Mesenchymal stem cell (in vitro differentiated cells and primary cell): ENCODE results near the gene CCL15.

ENCODE experiments used
- DNase-seq: peaks from one replicate; pipeline ENCODE4 v3.0.0-alpha.2; 2013
- H2AFZ ChIP-seq: one replicate; pipeline ENCODE4 v1.6.1; 2013; ENCODE audit warnings: low read depth, mild to moderate bottlenecking, control low read depth, inconsistent platforms, low read length, moderate library complexity
- H2AK5ac ChIP-seq: 2 replicates; pipeline ENCODE4 v1.6.1; 2013; ENCODE audit warnings: low read length, moderate library complexity, mild to moderate bottlenecking, inconsistent platforms; ENCODE audit not compliant: severe bottlenecking
- H2BK120ac ChIP-seq: one replicate; pipeline ENCODE4 v1.6.1; 2013; ENCODE audit warnings: low read depth, mild to moderate bottlenecking, inconsistent platforms, low read length, moderate library complexity
- H2BK12ac ChIP-seq, 2 experiments: one replicate each; pipeline ENCODE4 v1.6.1; 2013; ENCODE audit warnings: inconsistent platforms in 2 of 2, low read length in 2 of 2, mild to moderate bottlenecking in 2 of 2, moderate library complexity in 2 of 2, control low read depth in 1 of 2
- H2BK15ac ChIP-seq: one replicate; pipeline ENCODE4 v1.6.1; 2013; ENCODE audit warnings: mild to moderate bottlenecking, low read depth, inconsistent platforms; ENCODE audit not compliant: poor library complexity, severe bottlenecking
- H2BK5ac ChIP-seq: 2 replicates; pipeline ENCODE4 v1.6.1; 2013; ENCODE audit warnings: low read depth, mild to moderate bottlenecking, low read length, control low read depth, inconsistent platforms; ENCODE audit not compliant: poor library complexity, severe bottlenecking
- H3K14ac ChIP-seq, 2 experiments: one replicate each; pipeline ENCODE4 v1.6.1; 2013; ENCODE audit warnings: inconsistent platforms in 2 of 2, low read length in 2 of 2, control low read depth in 1 of 2, mild to moderate bottlenecking in 1 of 2, moderate library complexity in 1 of 2
- H3K18ac ChIP-seq, 2 experiments: one replicate each; pipeline ENCODE4 v1.6.1; 2013; ENCODE audit warnings: inconsistent platforms in 2 of 2, low read length in 2 of 2, control low read depth in 1 of 2, low read depth in 1 of 2, mild to moderate bottlenecking in 1 of 2
- H3K23ac ChIP-seq, 2 experiments: one replicate each; pipeline ENCODE4 v1.6.1; 2013; ENCODE audit warnings: inconsistent platforms in 2 of 2, low read length in 2 of 2, mild to moderate bottlenecking in 2 of 2, moderate library complexity in 2 of 2, control low read depth in 1 of 2
- H3K27ac ChIP-seq: 2 replicates; pipeline ENCODE4 v1.5.1; 2013; ENCODE audit warnings: mild to moderate bottlenecking, moderate library complexity, low read length, control low read depth, inconsistent platforms; ENCODE audit not compliant: poor library complexity, severe bottlenecking
- H3K27me3 ChIP-seq, 2 experiments: 2 replicates each; pipeline versions ENCODE4 v1.6.1 to v1.7.0; 2013; ENCODE audit warnings: low read length in 2 of 2, mild to moderate bottlenecking in 2 of 2, moderate library complexity in 2 of 2, control low read depth in 1 of 2, inconsistent platforms in 1 of 2; ENCODE audit not compliant: control insufficient read depth in 1 of 2, insufficient read depth in 1 of 2
- H3K36me3 ChIP-seq, 2 experiments: 2 replicates each; pipeline versions ENCODE4 v1.6.1 to v1.7.0; 2013; ENCODE audit warnings: low read length in 2 of 2, control low read depth in 1 of 2, inconsistent platforms in 1 of 2, low read depth in 1 of 2, mild to moderate bottlenecking in 1 of 2; ENCODE audit not compliant: insufficient read depth in 2 of 2, control insufficient read depth in 1 of 2
- H3K4ac ChIP-seq, 2 experiments: one replicate each; pipeline ENCODE4 v1.6.1; 2013; ENCODE audit warnings: inconsistent platforms in 2 of 2, low read length in 2 of 2, mild to moderate bottlenecking in 2 of 2, moderate library complexity in 2 of 2, control low read depth in 1 of 2, low read depth in 1 of 2
- H3K4me1 ChIP-seq: 2 replicates; pipeline ENCODE4 v1.6.1; 2013; ENCODE audit warnings: low read depth, low read length, control low read depth; ENCODE audit not compliant: control insufficient read depth, insufficient read depth
- H3K4me2 ChIP-seq: 2 replicates; pipeline ENCODE4 v1.6.1; 2013; ENCODE audit warnings: low read length, mild to moderate bottlenecking, inconsistent platforms; ENCODE audit not compliant: poor library complexity, severe bottlenecking
- H3K4me3 ChIP-seq, 2 experiments: 2 replicates each; pipeline versions ENCODE4 v1.5.1 to v1.7.0; 2013; ENCODE audit warnings: low read length in 2 of 2, mild to moderate bottlenecking in 2 of 2, control low read depth in 1 of 2, low read depth in 1 of 2; ENCODE audit not compliant: insufficient read depth in 1 of 2
- H3K79me1 ChIP-seq: replicated peaks from 2 replicates; pipeline ENCODE4 v1.6.1; 2013; ENCODE audit warnings: mild to moderate bottlenecking, control low read depth, low read length, inconsistent platforms; ENCODE audit not compliant: poor library complexity, severe bottlenecking
- H3K9ac ChIP-seq: 2 replicates; pipeline ENCODE4 v1.7.0; 2013; ENCODE audit warnings: mild to moderate bottlenecking, low read length, moderate library complexity
- H3K9me3 ChIP-seq: 2 replicates; pipeline ENCODE4 v1.7.0; 2013; ENCODE audit warnings: mild to moderate bottlenecking, low read length; ENCODE audit not compliant: control insufficient read depth
- H4K8ac ChIP-seq: one replicate; pipeline ENCODE4 v1.6.1; 2013; ENCODE audit warnings: inconsistent platforms, mild to moderate bottlenecking, low read length, moderate library complexity
- H4K91ac ChIP-seq: one replicate; pipeline ENCODE4 v1.6.1; 2013; ENCODE audit warnings: mild to moderate bottlenecking, low read length, inconsistent platforms
- WGBS: methylation state at CpG from one replicate; pipeline ENCODE4 v1.1.7; 2013; ENCODE audit warnings: mixed read lengths; 5-methylcytosine and 5-hydroxymethylcytosine counted together

CCL15 gene

GRCh38 chr17:36002631-36003030, 1.3 kb upstream of the CCL15 start:
- H4K8ac ChIP-seq: no peak overlapping the region
- WGBS: 84% methylated on average over 7 of the region's 7 CpGs
- no peak overlapping the region for H3K4ac ChIP-seq
- H2AFZ ChIP-seq: no peak overlapping the region
- no peak overlapping the region for H3K23ac ChIP-seq
- H3K4me2 ChIP-seq: no peak overlapping the region
- H3K27me3 ChIP-seq: peaks cover 0 to 30% of the 10 kb centered on the region in 2 experiments
- no peaks in the 10 kb centered on the region for H3K4me1 ChIP-seq
- H2BK5ac ChIP-seq: no peak overlapping the region
- H3K18ac ChIP-seq: no peak overlapping the region
- H3K9me3 ChIP-seq: no peaks in the 10 kb centered on the region
- no peak overlapping the region for H3K27ac ChIP-seq
- H3K4me3 ChIP-seq: no peak overlapping the region
- H2BK12ac ChIP-seq: no peak overlapping the region
- no peak overlapping the region for H3K9ac ChIP-seq
- H2BK15ac ChIP-seq: no peak overlapping the region
- H4K91ac ChIP-seq: no peak overlapping the region
- H2BK120ac ChIP-seq: no peak overlapping the region
- DNase-seq: no peak
- no peak overlapping the region for H2AK5ac ChIP-seq
- no peaks in the 10 kb centered on the region for H3K79me1 ChIP-seq
- H3K14ac ChIP-seq: no peak overlapping the region
- H3K36me3 ChIP-seq: no peaks in the 10 kb centered on the region

DNA sequence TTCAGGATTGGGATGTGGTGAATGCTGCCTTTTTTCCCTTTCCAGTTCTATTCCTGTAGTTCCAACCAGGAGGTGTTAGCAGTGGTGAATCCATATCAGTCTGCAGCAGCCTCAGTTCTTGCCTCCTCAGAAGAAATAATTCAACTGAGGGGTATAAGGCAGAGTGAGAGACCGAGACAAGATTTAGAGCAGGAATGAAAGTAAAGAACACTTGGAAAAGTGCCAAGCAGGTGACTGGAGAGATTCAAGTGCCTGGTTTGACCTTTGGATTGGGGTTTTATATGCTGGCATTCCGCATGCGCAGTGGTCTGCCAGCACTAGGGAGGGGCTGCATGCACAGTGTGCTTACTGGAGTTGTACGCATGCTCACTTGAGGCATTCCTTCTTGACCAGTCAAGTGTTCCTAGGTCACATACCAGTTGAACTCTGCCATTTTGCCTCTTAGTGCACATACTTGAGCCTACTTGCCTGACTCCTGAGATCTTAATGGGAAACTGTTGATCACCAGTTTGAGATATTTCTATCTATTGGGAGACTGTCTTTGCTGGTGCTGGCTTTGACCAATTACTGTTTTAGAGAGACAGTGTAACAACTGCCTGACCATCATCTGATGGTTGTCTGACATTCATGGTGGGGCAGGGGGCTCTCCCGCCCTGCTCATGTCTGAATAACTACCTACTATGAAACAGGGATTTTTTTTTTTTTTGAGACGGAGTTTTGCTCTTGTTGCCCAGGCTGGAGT, 680 bp upstream of the CCL15 start:
- H2AK5ac ChIP-seq: no peak overlapping the region
- no peak overlapping the region for H3K4me2 ChIP-seq
- H3K9ac ChIP-seq: no peak overlapping the region
- no peak overlapping the region for H3K4me3 ChIP-seq
- no peaks in the 10 kb centered on the region for H3K36me3 ChIP-seq
- WGBS: 81% methylated on average over 5 of the region's 6 CpGs
- H3K14ac ChIP-seq: no peak overlapping the region
- no peak overlapping the region for H2BK120ac ChIP-seq
- H2BK5ac ChIP-seq: no peak overlapping the region
- no peaks in the 10 kb centered on the region for H3K9me3 ChIP-seq
- no peak overlapping the region for H3K18ac ChIP-seq
- H2BK15ac ChIP-seq: no peak overlapping the region
- no peak overlapping the region for H2AFZ ChIP-seq
- H4K8ac ChIP-seq: no peak overlapping the region
- no peak overlapping the region for H4K91ac ChIP-seq
- no peak overlapping the region for H2BK12ac ChIP-seq
- DNase-seq: no peak
- H3K27ac ChIP-seq: no peak overlapping the region
- H3K23ac ChIP-seq: no peak overlapping the region
- H3K27me3 ChIP-seq: peaks cover 0 to 32% of the 10 kb centered on the region in 2 experiments
- no peak overlapping the region for H3K4ac ChIP-seq
- no peaks in the 10 kb centered on the region for H3K4me1 ChIP-seq
- H3K79me1 ChIP-seq: no peaks in the 10 kb centered on the region

- Histone ChIP-seq H3K27ac (no peak overlapping the region), H3K18ac (no peak overlapping the region), H3K4me1 (no peaks in the 10 kb centered on the region), H2BK5ac (no peak overlapping the region), H3K23ac (no peak overlapping the region), H3K79me1 (no peaks in the 10 kb centered on the region), H2AFZ (no peak overlapping the region), H3K14ac (no peak overlapping the region), H3K9me3 (no peaks in the 10 kb centered on the region), H3K27me3 (peaks cover 0 to 32% of the 10 kb centered on the region in 2 experiments), H2BK12ac (no peak overlapping the region), H3K36me3 (no peaks in the 10 kb centered on the region), H2AK5ac (no peak overlapping the region), H2BK15ac (no peak overlapping the region), H3K4me3 (no peak overlapping the region), H3K4ac (no peak overlapping the region), H4K91ac (no peak overlapping the region), H3K4me2 (no peak overlapping the region), H2BK120ac (no peak overlapping the region), H3K9ac (no peak overlapping the region), H4K8ac (no peak overlapping the region)
- no peak for DNase-seq
- 60% methylated on average over 6 of the region's 6 CpGs for WGBS
These were observed 632 bp downstream of the CCL15 start for GRCh38 chr17:36000732-36001109.

- H3K79me1 ChIP-seq: no peaks in the 10 kb centered on the region
- H3K23ac ChIP-seq: no peak overlapping the region
- no peak overlapping the region for H3K4ac ChIP-seq
- H2BK5ac ChIP-seq: no peak overlapping the region
- WGBS: 100% methylated on average over 1 of the region's 1 CpG
- no peak overlapping the region for H3K9ac ChIP-seq
- no peak overlapping the region for H2AFZ ChIP-seq
- no peak overlapping the region for H3K4me3 ChIP-seq
- no peak overlapping the region for H3K14ac ChIP-seq
- H3K27me3 ChIP-seq: peaks cover 0 to 27% of the 10 kb centered on the region in 2 experiments
- no peak overlapping the region for H2BK12ac ChIP-seq
- H3K9me3 ChIP-seq: no peaks in the 10 kb centered on the region
- H2AK5ac ChIP-seq: no peak overlapping the region
- no peak overlapping the region for H4K91ac ChIP-seq
- no peak overlapping the region for H4K8ac ChIP-seq
- no peak overlapping the region for H3K27ac ChIP-seq
- H2BK120ac ChIP-seq: no peak overlapping the region
- H3K18ac ChIP-seq: no peak overlapping the region
- no peak overlapping the region for H2BK15ac ChIP-seq
- H3K4me1 ChIP-seq: no peaks in the 10 kb centered on the region
- no peak overlapping the region for H3K4me2 ChIP-seq
- DNase-seq: no peak
- no peaks in the 10 kb centered on the region for H3K36me3 ChIP-seq
These were observed 2.6 kb downstream of the CCL15 start for GRCh38 chr17:35998756-35999155.
